Inflammatory macrophage treated with lipopolysaccharide for 1 hour (primary cell): ENCODE data around the gene SIAH3.

ENCODE experiments used
- DNase-seq, 2 donors: peaks; one replicate each; pipeline ENCODE4 v3.0.0-alpha.2; 2020 to 2022

SIAH3 gene

DNA sequence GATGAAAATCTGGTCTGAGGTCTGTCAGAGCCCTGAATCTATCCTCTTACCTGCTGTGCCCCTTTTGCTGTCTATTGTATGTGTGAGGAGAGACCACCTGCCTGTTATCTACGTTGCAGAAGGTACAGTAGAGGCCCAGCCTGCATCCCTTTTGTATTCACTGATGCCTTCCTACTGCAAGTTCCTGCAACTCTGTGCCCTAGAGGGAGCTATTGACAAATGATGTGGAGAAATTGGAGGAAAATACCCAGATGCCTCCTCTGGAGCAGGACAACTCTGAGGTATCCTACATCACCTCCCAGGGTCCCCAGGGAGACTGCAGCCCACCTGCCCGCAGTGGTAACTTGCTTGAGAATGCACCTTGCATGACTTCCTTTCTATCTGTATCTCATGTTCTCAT lies 33.7 kb downstream of the SIAH3 start:
- DNase-seq = no peak

DNA sequence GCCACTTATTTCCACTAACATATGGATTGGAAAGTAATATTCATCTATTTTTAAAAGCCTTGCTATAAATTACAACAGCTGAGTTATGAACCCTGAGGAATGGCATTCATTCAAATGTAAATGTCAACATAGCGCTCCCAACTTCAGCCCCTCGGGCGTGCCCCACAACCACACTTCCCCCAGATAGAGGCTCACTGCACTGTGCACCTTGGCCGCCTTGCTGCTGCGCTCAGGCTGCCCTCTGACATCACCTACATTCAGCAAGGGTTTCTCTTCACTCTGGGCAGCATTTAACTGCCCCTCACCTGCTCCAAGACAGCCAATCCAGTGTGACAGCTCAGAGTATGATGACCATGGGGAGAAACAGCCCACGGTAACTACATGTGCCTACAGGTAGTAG lies 35.1 kb downstream of the SIAH3 start:
- no peak for DNase-seq

DNA sequence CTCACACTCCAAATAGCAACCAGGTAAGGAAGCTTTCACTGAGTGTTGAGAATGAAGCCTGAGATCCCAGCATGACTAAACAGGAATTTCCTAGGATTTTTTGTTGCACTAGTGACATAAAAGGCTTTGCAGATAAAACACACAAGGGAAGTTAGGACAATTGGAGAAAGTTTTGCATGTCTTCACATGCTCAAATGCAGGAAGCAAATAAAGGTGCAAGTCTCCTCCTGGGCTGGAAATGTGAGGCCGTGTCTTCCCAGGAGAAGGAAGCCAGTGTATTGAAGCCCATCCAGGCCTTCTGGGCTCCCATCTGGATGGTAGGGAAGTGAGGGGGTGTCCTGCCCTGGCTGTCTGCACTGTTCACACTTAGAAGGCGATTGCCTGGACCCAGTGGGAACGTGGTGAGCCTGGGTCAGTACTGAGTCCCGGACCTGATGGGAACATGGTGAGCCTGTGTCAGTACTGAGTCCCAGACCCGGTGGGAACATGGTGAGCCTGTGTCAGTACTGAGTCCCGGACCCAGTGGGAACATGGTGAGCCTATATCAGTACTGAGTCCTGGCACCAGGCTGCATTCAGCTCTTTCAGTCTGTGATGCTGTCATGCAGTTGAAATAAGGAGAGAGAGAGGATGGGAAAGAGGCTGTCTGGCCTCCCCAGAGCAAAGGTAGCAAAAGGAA lies 38.7 kb downstream of the SIAH3 start:
- DNase-seq = no peak

DNA sequence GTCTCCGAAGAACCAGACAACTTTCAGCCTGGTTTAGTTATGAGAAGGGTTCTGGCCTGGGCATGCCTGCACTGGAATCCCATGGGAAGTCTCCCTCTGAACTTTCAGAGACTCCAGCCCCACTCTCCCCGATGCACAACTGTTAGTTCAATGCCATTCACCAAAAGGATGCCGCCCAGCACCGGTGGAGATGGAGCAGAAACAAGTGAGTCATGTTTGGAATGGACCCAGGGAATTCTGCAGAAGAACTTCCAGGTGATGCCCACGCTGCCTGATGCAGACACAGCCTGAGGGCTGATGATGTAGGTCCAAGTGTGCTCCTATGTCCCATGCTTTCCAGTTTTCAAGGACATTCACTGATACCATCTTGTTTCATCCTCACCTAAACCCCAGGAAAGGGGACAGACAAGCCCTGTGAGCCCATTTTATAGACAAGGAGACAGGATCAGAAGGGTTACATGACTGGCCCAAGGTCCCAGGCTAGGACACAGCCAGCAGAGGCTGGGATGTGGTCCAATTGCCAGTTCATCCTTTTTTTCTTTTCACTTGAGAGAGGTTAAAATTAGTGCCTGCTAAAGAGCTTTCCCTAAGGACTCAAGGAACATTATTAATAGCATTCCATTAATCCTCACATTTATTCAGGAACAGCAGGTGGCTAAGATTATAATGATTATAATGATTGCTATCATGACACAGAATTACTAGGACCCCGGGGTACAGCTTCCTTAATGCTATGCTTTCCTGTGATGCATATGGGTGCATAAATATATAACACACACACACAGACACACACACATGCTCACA lies 39.5 kb downstream of the SIAH3 start:
- DNase-seq = no peak

DNA sequence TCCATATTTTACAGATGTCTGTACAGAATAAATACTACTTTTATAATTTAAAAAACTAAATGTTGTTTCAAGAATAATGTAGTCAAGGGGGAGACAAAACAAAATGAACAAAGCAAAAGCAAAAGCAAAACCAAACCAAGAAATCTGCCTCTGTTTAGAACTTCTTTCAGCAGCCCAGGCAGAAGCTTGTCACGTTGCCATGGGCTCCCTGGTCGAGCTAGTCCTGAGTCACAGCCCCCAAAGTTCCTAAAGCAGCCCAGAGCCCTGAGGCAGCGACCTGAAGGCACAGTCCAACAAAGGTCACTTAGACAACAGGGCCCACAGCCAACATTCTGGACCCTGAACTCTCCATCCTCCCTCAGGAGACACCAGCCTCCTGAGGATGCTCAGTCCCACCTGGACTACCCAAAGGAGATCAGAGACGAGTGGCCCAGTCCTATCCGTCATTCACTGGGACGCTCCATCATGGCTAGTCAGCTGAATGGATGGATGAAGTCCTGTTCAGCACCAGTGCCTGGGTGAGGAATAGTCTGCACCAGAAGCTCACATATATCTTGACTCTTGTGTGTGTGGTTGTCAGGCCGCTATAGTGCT lies 41.7 kb downstream of the SIAH3 start:
- no peak for DNase-seq

DNA sequence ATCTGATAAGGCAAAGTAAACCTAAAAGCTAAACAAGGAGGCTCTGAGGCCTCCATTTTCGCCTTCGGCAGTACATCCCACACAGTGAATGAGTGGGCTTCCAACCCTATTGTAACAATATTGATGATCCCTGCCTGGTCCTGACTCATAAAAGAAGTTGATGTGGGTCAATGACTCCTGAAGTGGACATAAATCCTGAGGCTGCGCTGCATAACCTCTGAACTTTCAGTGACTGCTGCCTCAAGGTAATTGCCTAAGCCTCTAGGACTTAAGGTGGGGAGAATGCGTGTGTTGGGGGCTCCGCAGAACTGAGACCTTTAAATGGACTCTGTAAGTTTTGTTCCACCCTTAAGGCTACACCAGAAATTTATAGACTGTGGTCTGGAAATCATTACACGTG lies 42.6 kb downstream of the SIAH3 start:
- DNase-seq = no peak

DNA sequence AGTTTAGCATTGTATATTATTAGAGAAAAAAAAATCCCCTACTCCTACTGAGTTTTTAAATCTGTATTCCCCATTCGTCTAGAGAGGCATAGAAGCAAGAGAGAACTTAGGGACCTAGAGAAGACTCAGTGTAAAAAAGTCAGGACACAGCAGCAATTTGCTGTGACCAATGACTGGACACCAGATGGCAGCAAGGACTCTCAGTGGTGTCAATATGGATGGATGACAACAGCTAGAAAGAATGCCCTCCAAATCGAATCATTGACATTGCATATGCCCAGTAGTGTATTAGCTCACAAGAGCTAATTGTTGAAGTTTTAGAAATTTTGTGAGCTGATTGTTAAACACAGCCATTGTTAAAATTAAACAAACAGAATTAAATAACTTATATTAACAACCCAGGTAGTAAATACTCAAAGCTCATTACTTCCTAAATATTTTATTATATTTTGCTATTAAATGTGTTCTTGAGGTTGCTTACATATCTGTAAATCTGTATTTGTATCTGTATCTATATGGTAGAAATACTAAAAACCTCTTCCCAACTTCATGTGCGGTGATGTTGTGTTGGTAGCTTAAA lies 43.9 kb downstream of the SIAH3 start:
- DNase-seq = peak; percentile 27 to 61

DNA sequence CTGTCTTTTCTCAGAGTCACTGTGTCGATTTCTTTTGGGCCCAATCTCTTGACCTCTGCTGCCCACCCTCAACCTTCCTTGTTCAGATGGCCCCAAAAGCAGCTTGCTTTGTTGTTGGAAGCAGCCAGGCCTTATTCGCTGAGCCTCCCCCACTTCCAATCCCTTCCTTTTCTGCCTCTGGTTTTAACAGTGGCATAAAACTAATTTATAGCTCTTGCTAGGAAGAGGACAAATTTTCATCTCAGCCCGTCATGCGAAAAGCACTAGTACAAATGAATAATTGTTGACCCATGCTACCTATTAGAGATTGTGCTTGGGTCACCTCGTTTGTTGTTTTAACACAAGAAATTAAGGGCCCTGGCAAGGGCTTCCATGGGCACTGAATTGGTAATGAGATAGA lies 51.1 kb downstream of the SIAH3 start:
- no peak for DNase-seq

DNA sequence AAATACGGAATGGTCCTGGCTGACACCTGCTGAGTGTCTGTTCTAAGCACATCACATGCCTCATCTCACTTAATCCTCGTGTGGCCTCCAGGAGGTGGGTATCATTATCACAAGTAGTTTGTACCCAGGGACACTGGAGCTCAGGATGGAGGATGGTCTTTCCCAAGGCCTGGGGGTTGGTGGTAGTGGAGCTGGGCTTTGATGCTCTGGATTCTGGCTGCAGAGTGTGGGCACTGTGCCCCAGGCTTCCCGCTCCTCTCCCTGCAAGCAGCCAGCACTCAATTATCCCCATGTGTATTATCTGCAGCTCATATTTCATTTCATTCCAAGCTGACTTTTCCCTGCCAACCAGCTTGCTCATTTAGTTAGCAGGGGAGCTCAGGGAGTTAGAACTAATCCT lies 52.1 kb downstream of the SIAH3 start:
- no peak for DNase-seq

DNA sequence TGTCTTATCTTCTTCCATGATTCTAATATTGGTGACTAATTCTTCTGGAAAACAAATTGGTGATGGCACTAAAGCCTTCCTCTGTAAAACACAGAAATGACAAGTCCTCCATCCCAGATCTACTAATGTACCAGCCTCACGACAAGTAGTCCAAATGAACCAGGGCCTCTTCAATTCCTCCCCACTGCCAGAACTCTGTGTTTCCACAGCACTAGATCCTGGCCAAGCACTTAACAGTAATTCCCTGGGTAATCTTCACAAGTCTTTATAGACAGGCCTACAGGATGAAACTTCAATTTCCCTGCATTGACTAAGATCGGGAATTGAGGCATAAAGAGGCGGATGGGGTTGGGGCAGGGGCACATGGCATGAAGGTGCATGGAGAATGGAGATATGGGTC lies 52.7 kb downstream of the SIAH3 start:
- no peak for DNase-seq

DNA sequence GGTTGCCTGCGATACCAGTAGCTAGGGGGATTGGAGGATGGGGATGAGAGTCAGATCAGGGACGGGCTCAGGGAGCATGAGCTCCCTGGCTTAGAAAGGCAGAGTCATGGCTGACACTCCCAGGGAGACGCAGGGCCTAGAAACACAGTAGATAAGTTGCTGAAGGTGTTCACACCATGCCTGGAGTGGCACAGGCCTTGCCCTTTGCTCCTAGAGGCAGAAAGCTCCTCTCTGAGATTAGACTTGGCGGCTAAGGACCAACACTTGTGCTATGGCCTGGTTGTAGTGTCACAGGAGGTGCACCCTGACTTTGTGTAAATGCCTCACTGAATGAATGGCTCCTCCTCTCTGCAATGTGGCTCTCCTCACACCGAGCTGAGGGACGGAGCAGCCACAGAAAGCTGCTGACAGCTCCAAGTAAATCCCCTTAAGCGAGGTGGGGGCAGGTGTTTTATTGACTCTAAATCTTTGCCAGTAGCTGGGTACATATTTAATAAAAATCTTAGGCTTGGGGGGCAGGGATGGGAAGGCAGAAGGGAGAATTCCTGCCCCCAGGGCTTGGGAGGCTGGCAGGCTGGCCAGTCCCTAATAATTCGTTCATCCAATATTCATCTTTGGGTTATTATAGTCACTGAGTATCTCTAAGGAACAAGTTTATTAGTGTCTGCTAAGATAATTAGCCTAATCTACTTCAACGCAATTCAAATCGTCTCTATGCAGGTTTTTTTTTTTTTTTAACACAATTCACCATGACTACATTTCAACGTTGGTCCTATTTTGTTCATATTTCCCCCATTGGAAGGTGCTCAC lies 54.9 kb downstream of the SIAH3 start:
- no peak for DNase-seq

DNA sequence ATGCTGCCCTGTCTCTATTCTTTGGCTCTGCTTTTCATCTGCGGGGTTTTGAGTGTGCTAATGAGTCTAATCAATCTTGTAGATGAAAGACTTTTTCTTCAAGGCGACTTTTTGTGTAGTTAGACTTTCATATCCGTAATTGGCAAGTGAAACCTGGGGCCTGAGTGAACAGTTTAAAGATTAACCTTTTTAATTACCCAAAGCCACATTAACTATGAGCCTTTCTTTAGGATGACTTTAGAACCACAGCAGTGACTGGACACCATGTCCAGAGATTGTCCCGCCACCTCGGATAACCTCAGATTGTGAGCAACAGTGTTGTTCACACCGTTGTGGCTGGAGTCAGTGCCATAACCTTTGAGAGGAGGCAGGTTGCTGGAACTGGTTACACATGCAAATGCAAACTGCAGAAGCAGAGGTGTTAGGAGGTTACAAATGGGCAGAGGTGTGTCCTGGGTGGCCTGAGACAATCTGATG lies 58.7 kb downstream of the SIAH3 start:
- no peak for DNase-seq

DNA sequence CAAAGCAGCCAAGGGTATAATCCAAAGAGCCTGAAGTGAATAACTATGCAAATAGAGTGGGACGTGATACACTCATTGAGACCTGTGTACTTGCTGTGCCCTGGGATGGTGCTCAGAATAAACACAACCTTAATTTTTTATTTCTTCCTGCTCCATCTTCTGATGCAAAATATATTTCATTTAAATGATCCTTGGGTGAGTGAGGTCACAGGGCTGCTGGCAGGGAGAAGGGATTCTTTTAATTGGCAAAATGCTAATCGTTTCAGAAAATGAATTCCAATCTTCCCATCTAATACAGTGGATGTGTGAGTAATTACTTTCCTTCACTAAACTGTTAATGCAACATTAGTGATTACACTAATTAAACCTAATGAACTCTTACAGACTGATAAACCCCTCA lies 63.5 kb downstream of the SIAH3 start:
- no peak for DNase-seq

DNA sequence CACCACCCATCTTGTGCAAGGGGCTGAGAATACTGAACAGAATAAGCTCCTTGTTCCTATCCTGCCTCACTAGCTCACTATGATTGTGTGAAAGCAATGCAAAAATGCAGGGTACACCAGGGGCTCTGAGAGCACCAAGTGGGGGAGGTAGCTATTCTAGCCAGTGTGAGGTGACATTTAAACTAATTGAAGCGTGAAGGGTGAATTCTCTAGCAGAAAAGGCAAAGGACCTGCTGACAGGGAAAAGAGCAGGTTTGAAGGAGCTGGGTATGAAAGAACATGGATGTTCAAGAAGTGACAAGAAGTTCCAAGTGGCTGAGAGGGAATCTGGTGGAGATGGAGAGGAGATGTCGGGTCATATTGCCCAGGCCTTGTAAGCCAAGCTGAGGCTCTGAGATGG lies 64.2 kb downstream of the SIAH3 start:
- no peak for DNase-seq

DNA sequence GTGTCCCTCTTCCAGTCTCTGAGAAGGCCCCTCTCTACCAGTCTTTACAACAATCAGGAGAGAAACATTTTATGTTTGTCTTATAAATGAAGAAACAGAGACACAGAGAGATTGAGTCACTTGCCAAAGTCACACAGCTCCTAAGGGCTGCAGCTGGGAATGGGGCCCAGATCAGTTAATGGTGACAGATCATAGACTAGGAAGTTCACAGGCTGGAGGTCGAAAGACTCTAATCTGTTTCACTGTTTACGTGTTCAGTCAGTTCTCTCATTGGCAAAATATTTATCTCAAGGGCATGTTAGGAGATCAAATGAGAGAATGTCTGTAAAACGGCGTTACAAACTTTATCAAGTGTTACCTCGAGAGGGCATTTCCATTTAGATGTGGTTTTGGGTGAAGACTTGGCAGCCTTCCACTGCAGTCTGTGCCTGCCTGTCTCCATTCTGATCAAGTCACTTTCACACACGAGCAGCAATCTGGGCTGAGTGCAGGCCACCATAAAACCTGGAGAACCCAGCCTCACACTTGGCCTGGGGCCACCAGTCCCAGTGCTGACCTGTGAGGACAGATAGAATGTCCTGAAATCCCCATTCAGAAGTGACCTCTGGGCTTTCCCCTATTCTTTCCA lies 65.1 kb downstream of the SIAH3 start:
- DNase-seq = no peak

DNA sequence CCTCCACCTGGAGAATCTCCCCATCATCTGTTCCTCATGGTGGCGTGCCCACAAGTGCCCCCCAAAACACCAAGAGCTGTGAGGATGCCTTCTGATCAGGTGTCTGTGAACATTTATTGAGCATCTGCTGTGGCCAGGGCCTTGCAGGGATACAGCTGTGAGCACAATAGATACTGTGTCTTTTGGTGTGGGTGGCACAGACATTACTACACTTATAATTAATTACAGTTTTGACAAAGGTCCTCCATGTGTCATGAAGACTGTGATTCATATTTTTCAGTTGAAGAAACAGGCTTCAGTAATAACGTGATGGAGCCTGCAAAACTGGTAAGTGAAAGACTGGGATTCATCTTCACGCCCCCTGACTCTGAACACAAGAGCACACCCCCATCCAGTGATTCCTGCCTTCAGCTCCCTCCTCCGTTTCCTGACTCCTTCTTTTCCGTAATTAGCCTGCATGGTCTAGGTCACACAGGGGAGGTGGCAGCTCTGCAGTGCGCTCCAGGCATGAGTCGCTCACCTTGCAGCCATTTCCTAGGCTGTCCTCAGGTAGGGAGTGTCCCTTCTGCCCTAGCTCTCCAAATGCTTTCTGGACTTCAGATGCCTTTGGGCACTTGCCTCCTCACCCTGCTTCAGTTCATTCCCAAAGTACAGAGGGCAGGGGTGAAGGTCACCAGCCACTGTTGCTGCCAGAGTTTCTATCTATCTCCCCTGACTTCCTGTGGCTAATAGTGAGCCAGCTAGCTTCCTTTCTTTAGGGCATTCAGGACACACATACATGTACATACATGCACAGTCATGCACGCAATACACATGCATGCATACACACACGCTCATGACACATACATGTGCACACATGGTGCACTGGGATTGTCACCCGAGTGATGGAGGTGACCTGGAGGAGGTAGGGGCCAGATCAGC lies 66.5 kb downstream of the SIAH3 start:
- DNase-seq = no peak

DNA sequence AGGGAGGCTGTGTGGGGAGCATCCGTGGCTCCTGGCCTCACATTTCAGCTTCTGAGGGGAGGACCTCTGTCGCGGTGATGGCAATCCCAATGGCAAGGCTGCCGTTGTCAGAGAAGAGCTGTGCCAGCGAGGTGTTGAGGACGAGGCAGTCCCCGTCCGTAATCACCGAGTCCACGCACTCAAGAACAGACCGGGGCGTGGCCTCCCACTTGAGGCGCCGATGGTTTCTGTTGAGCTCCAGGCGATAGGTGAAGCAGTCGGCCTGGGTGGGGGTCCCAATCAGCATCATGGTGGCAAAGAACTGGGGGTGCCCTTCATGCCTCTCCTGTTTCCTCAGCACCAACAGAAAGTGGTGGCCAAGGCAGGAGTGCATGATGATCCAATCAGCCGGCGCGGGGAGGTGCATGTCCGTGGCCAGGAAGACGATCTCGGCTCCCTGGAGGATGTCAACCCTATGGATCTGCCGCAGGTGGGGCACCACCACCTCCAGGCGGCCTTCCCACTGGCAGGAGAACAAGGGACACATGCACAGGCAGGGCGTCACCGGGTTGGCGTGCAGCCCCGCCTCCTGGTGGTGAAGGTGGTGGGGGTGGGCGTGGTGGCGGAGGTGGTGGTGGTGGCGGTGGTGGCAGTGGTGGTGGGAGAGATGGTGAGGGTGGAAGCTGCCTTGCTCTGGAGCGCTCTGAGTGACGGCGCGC lies 68.1 kb downstream of the SIAH3 start:
- no peak for DNase-seq

DNA sequence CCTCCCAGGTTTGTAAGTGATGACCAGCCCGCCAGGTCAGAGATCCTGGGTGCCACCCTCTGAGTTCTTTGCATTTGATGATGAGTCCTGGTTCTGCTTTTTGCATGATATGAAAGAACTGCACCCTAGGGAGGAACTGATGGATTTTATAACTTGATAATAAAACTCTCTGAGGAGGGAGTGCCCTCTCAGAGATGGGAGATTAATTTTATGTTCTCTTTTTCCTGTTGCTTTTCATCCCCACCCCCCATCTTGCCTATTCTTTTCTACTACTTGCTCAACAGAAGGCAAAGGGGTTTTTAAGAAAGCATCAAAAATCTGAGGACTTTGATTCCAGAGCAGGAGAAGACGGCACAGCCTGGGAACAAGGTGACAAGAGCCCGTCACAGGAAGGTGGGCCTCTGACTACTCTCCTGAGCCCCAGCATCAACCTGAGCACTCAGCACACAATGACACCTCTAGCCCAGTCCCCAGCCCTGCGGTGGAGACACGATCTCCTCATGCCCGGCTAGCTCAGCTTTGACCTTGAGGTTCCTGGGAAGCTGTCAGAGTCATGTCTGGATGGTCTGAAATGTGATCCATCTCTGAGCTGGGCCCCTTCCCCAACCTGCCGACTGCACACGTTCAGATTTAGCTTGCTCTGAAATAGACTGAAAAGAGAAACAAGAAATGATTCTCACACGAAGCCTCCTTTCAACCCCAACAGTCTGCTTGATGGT lies 69.1 kb downstream of the SIAH3 start:
- no peak for DNase-seq

DNA sequence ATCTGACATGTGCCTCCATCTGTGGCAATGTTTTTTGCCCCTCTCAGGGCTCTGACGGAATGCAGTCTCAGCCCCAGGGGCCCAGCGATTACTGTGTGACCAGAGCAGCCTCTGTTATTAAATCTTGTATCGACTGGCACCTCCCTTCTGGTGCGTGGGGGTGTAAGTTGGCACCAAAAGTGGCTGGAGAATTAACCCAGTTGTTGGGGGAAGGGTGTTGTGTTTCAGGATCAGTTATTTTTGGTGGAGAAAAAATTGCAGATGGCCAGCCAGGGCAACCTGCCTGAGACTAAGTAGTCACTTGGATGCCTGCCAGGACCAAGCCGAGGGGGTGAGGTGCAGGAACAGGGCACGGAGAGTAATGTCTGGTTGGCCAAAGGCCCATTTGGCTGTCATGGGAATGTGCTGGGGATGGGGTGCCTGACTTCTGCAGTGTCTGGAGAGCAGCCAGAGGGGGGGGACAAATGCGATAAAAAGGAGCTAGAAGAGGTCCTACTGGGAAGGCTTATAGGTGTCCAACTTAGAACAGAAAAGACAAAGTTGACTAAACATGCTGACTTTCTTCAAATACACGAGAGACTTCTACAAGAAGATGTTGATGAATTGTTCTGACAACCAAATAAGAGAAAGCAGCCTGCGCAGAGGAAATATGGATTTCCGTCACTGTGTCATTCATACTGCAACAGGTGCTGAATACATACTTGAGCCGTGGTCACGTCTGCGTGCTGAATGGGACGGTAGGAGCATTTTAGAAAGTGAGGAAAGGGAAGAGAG lies 69.8 kb downstream of the SIAH3 start:
- no peak for DNase-seq
